Neutrophil (primary cell): Measurements from ENCODE around the gene MAST4.

Source experiments
- H3K27ac ChIP-seq: fragments of 200-600 bp; sonication (generic); 2 replicates; pipeline ENCODE4 v1.5.1; 2016; ENCODE audit warnings: mild to moderate bottlenecking, moderate library complexity
- H3K27me3 ChIP-seq: fragments of 200-600 bp; sonication (generic); 2 replicates; pipeline ENCODE4 v1.6.0; 2016; ENCODE audit warnings: mild to moderate bottlenecking
- H3K36me3 ChIP-seq: fragments of 200-600 bp; sonication (generic); 2 replicates; pipeline ENCODE4 v1.5.1; 2017
- H3K4me1 ChIP-seq, 2 experiments: fragments of 200-600 bp in 1 of 2; sonication (generic) in 1 of 2; 1 replicate in 1 of 2; 2 replicates in 1 of 2; pipeline versions ENCODE4 v1.5.1 to v1.6.1; 2013 to 2016; ENCODE audit warnings: low read depth in 1 of 2, low read length in 1 of 2, mild to moderate bottlenecking in 1 of 2, moderate library complexity in 1 of 2; ENCODE audit not compliant: control insufficient read depth in 1 of 2, insufficient read depth in 1 of 2
- H3K4me3 ChIP-seq, 2 experiments: fragments of 200-600 bp in 1 of 2; sonication (generic) in 1 of 2; 1 replicate in 1 of 2; 2 replicates in 1 of 2; pipeline ENCODE4 v1.5.1; 2013 to 2016; ENCODE audit warnings: low read depth in 1 of 2, low read length in 1 of 2, mild to moderate bottlenecking in 1 of 2, moderate library complexity in 1 of 2
- H3K9me3 ChIP-seq: fragments of 200-600 bp; sonication (generic); 2 replicates; pipeline ENCODE4 v1.5.1; 2016
- CTCF ChIP-seq: fragments of 200-600 bp; sonication (generic); IDR thresholded peaks from 2 replicates; pipeline ENCODE4 v1.5.1; 2016; ENCODE audit warnings: antibody characterized with exemption

The MAST4 gene

GRCh38 chr5:66565878-66566277 is 30.3 kb upstream of the MAST4 start:
- no peaks in the 10 kb centered on the region for H3K27me3 ChIP-seq
- H3K36me3 ChIP-seq, result no peaks in the 10 kb centered on the region
- H3K4me1 ChIP-seq, result no peaks in the 10 kb centered on the region
- TF ChIP-seq CTCF, result no peak
- H3K27ac ChIP-seq, result no peak overlapping the region
- no peak overlapping the region for H3K4me3 ChIP-seq
- H3K9me3 ChIP-seq, result no peaks in the 10 kb centered on the region

- Histone ChIP-seq H3K27me3 (no peaks in the 10 kb centered on the region), H3K4me1 (no peaks in the 10 kb centered on the region), H3K9me3 (no peaks in the 10 kb centered on the region), H3K4me3 (no peak overlapping the region), H3K27ac (no peak overlapping the region), H3K36me3 (no peaks in the 10 kb centered on the region)
- no peak for TF ChIP-seq CTCF
These were observed 28.7 kb upstream of the MAST4 start for GRCh38 chr5:66567474-66567873.

GRCh38 chr5:66570201-66570600 is 26.0 kb upstream of the MAST4 start:
- no peak for TF ChIP-seq CTCF
- H3K27ac ChIP-seq, result no peak overlapping the region
- no peaks in the 10 kb centered on the region for H3K4me1 ChIP-seq
- no peaks in the 10 kb centered on the region for H3K9me3 ChIP-seq
- H3K27me3 ChIP-seq, result peaks cover 3% of the 10 kb centered on the region
- H3K36me3 ChIP-seq, result no peaks in the 10 kb centered on the region
- no peak overlapping the region for H3K4me3 ChIP-seq

GRCh38 chr5:66573733-66574132 is 22.5 kb upstream of the MAST4 start:
- no peak for TF ChIP-seq CTCF

GRCh38 chr5:66582499-66583165 is 13.6 kb upstream of the MAST4 start:
- Histone ChIP-seq H3K4me1 (no peaks in the 10 kb centered on the region), H3K4me3 (no peak overlapping the region), H3K27me3 (peaks cover 4% of the 10 kb centered on the region), H3K36me3 (no peaks in the 10 kb centered on the region), H3K27ac (no peak overlapping the region), H3K9me3 (no peaks in the 10 kb centered on the region)
- TF ChIP-seq CTCF, result no peak

More at GRCh38 chr5:66573733-66574132, 22.5 kb upstream of the MAST4 start:
- H3K27me3 ChIP-seq, result peaks cover 3% of the 10 kb centered on the region
- no peaks in the 10 kb centered on the region for H3K36me3 ChIP-seq
- no peak overlapping the region for H3K4me3 ChIP-seq
- H3K4me1 ChIP-seq, result no peaks in the 10 kb centered on the region
- H3K27ac ChIP-seq, result no peak overlapping the region
- H3K9me3 ChIP-seq, result no peaks in the 10 kb centered on the region
